Measurements from ENCODE around the gene CPEB4. TPM values are rescaled to one million over a fixed set of nuclear protein-coding genes. Genes with fewer than 3 reads are reported as not detected.

The CPEB4 gene
- total RNA-seq, 1 experiment from 2014 or later, result 27.7 TPM

- CTCF ChIA-PET, result no interaction called here
- DNase-seq (ENCODE audit: low read depth, low spot score), result peak; percentile 74
- no peaks in the 10 kb centered on the region for H3K9me3 ChIP-seq (ENCODE audit: control insufficient read depth, insufficient read depth, low read depth, low read length)
- H3K36me3 ChIP-seq (ENCODE audit: control insufficient read depth, insufficient read depth, low read length), result peaks cover 22% of the 10 kb centered on the region
- in situ Hi-C loops (cut with HindIII; ENCODE audit: low pct_unique_long_range_greater_than_20kb, low sequenced_read_pairs), result no loop called here
- POLR2A ChIA-PET, result no interaction called here
- BruUV-seq (replicated peaks), result no TSS peak
- peak; percentile 70; the same call in 1 of the 2 replicates for ATAC-seq
- no peak overlapping the region for H3K27ac ChIP-seq (ENCODE audit: low read length)
- no peak for TF ChIP-seq REST (IDR thresholded peaks at IDR 0.05; ENCODE audit: insufficient read depth in 1 of 2, low read depth in 2 of 2, low read length in 1 of 2)
- no peak for TF ChIP-seq CTCF (IDR thresholded peaks at IDR 0.05)
- TF ChIP-seq SIN3A (IDR thresholded peaks at IDR 0.05; ENCODE audit: borderline replicate concordance, insufficient read depth, low read depth, low read length), result no peak
- TF ChIP-seq TCF7L2 (IDR thresholded peaks at IDR 0.05; ENCODE audit: low read depth, low read length), result no peak
- TF ChIP-seq POLR2AphosphoS5 (IDR thresholded peaks at IDR 0.05; ENCODE audit: low read depth, low read length), result no peak
- H3K27me3 ChIP-seq (ENCODE audit: control insufficient read depth, insufficient read depth, low read length), result no peaks in the 10 kb centered on the region
- intact Hi-C loops (cut with micrococcal nuclease; ENCODE audit: unreplicated experiment), result no loop called here
- no peak overlapping the region for H3K4me3 ChIP-seq (ENCODE audit: low read depth in 2 of 2, low read length in 2 of 2)
- H3K4me1 ChIP-seq (ENCODE audit: control insufficient read depth, insufficient read depth, low read length), result peaks cover 4% of the 10 kb centered on the region; the same call in 1 of the 2 replicates
These were observed 65.5 kb downstream of the CPEB4 start for GRCh38 chr5:173953528-173954090.

GRCh38 chr5:173954671-173955521 lies 66.7 kb downstream of the CPEB4 start:
- in situ Hi-C loops (cut with HindIII; ENCODE audit: low pct_unique_long_range_greater_than_20kb, low sequenced_read_pairs), result no loop called here
- ATAC-seq (no peak), DNase-seq (ENCODE audit: low read depth, low spot score) (peak; percentile 69)
- ChIA-PET CTCF (interaction anchor here (0.7 kb wide), 1 partner anchor 18 kb away, joined by 3 read pairs; no protein-coding TSS in a partner anchor), POLR2A (no interaction called here)
- intact Hi-C loops (cut with micrococcal nuclease; ENCODE audit: unreplicated experiment), result no loop called here
- H3K27ac ChIP-seq (ENCODE audit: low read length), result no peak overlapping the region
- H3K27me3 ChIP-seq (ENCODE audit: control insufficient read depth, insufficient read depth, low read length), result no peaks in the 10 kb centered on the region
- TF ChIP-seq CTCF (IDR thresholded peaks at IDR 0.05), result no peak
- TF ChIP-seq TCF7L2 (IDR thresholded peaks at IDR 0.05; ENCODE audit: low read depth, low read length), result no peak
- TF ChIP-seq REST (IDR thresholded peaks at IDR 0.05; ENCODE audit: insufficient read depth in 1 of 2, low read depth in 2 of 2, low read length in 1 of 2), result no peak
- TF ChIP-seq POLR2AphosphoS5 (IDR thresholded peaks at IDR 0.05; ENCODE audit: low read depth, low read length), result no peak
- TF ChIP-seq SIN3A (IDR thresholded peaks at IDR 0.05; ENCODE audit: borderline replicate concordance, insufficient read depth, low read depth, low read length), result no peak
- H3K4me1 ChIP-seq (ENCODE audit: control insufficient read depth, insufficient read depth, low read length), result peaks cover 4% of the 10 kb centered on the region; the same call in 1 of the 2 replicates
- peaks cover 18% of the 10 kb centered on the region for H3K36me3 ChIP-seq (ENCODE audit: control insufficient read depth, insufficient read depth, low read length)
- no TSS peak for BruUV-seq (replicated peaks)
- no peaks in the 10 kb centered on the region for H3K9me3 ChIP-seq (ENCODE audit: control insufficient read depth, insufficient read depth, low read depth, low read length)
- no peak overlapping the region for H3K4me3 ChIP-seq (ENCODE audit: low read depth in 2 of 2, low read length in 2 of 2)

Data from Panc1 (cell line).